GM19099 (cell line): Measurements from ENCODE around the gene HCFC1.

Source experiments
- POLR2A ChIP-seq: IDR thresholded peaks from 3 replicates; pipeline ENCODE4 v1.6.1; 2011; ENCODE audit warnings: low read depth; ENCODE audit not compliant: insufficient read length; ENCODE audit errors: extremely low read depth

HCFC1 gene

DNA sequence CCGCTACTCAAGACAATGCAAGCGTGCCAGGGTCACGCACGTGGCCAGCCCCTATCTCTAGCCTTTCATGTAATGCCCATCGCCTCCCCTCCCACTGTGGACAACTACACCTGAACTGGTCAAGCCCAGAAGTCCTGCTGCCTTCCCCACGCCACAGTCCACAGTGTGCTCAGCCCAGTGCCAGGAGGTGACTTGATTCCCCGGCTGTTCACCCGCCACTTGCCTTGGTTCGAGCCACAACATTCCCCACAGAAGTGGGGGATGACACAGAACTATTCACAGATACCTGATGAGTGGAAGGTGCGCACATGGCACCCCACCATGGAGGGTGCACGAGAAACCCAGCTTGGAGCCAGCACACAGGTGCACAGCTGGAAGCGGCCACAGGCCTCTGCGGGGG, 52.3 kb downstream of the HCFC1 start:
- TF ChIP-seq POLR2A: no peak

DNA sequence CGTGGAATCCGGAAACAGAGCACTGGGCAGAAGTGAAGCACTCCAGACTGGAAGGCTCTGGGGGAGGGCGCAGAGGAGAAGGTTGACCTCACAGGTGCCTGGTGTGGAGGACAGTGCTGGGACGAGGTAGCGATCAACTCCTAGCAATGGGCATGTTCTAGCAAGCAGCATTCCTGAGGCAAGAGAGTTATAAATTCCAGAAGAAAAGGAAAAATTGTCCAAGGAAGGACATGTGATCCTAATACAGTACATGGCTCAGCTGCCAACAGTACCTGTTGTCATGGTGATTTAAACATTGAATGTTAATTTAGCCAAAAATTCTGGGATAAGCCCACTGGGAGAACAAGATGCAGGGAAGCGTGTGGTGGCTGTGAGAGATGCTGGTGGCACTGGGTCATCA, 53.7 kb downstream of the HCFC1 start:
- TF ChIP-seq POLR2A: no peak

DNA sequence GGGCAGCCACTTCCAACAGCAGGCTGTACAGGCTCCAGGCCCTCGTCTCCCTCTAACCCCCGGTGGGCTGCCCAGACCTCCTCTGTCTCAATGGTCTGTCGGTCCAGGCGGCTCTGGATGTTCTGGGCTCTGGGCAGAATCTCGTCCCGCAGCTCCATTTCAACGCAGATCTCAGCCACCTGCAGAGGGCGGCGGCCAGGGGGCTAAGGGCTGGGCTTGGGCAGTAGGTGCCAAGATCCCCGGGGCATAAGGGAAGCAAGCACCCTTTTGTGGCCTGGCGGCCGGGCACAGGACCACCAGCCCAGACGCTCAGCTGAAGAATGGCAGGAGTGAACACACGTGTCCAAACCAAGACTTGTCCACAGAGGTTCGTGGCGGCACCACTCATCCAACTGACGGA, 57.9 kb downstream of the HCFC1 start:
- no peak for TF ChIP-seq POLR2A

DNA sequence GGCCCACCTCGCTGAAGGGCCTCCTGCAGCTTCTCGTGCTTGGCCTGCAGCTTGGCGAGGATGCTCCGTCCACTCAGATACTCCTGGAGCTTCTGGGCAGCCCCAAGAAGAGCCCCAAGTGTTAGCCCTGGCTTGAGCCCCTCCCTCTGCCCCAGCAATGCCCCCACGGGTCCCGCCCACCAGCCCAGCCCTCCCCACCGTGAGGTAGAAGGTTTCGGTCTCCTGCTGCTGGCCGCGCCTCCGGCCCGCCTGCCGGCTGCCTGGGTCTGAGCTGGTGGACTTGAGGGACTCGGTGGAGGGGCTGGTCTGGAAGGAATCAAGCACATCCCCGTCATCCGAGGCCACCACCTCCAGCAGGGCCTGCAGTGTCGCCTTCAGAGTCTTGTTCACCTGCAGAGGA, 58.4 kb downstream of the HCFC1 start:
- TF ChIP-seq POLR2A: no peak

DNA sequence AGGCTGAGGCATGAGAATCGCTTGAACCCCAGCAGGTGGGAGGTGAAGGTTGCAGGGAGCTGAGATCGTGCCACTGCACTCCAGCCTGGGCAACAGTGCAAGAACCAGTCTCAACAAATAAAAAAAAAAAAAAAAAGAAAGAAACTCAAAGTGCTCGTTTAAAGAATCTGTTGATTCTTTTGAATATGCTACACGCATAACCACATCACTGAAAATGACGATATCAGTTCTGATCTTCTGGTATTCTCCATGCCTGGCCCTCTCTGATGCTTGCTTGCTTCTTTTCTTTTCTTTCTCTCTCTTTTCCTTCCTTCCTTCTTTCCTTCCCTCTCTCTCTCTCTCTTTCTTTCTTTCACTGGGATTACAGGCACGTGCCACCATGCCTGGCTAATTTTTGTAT, 59.8 kb downstream of the HCFC1 start:
- no peak for TF ChIP-seq POLR2A

DNA sequence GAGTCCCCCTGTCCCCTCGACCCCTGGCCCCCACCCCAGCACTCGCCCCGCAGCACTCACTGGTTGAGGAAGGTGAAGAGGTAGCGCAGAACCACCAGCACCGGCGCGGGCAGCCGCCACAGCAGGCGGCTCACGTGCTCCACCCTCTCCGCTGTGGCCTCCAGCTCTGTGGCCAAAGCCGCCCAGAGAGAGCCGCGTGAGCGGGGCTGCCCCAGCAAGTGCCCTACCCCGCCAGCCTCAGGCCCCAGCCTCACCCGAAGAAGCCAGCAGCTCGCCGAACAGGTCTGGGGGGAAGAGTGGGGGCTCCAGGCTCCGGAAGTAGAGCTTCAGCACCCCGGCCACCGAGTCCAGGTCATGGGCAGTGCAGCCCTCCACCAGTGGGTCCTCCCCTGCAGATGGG, 61.2 kb downstream of the HCFC1 start:
- no peak for TF ChIP-seq POLR2A

DNA sequence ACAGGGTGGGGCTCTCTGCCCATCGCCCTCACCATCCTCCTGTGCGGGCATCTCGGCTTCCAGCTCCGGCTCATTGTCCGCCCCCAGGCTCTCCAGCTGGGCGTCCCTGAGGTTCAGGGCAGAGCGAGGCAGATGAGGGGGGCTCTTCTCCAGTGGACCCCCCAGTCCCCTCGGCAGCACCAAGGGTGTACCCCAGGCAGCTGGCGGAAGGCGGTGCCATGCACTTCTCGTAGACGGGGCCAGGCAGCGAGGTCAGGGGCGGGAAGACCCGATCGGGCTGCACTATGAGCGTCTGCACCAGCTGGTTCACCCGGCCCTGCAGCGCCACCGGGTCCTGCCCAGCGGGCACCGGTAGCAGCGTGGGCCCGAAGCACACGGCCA, 61.6 kb downstream of the HCFC1 start:
- no peak for TF ChIP-seq POLR2A

DNA sequence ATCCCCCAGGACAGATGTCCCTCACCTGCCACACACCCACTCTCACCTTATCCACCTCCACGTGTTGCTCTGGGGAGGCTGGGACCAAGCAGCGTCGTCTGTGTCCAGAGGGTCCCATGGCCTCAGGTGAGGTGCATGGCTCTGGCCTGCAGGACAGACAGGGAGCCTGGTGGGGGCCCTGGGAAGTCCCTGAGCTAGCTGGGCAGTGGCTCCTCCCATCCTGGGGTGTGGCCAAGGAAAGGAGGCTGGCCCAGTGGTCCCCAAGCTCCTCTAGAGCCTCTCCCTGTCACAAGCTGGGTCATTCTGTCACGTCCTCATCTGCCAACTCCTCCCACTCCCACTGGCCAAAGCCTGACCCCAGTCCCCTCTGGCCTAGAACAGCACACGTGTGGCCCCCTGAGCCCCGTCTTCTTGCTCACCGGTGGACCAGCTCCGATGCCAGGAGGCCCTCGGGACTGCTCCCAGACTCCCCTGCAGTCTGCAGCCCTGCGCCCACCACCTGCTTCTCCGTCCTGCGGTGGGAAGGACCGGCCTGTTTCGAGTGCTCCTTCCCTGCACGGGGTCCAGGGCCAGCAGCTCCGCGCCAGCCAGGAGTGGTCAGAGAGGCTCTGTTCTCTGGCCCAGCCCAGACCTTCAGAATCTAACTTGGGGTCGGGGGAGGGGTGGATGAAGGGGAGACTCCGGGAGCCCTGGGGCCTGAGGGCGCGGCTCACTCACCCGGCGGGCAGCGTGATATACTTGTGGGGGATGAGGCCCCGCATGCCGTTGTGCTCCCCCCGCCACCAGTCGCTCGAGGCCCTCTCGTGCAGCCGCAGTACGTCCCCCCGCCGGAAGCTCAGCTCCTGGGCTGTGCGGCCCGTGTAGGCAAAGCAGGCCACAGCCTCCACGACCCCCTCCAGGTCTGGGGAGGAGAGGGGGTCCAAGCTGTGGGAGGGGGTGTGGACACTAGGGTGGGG, 62.3 kb downstream of the HCFC1 start:
- no peak for TF ChIP-seq POLR2A

DNA sequence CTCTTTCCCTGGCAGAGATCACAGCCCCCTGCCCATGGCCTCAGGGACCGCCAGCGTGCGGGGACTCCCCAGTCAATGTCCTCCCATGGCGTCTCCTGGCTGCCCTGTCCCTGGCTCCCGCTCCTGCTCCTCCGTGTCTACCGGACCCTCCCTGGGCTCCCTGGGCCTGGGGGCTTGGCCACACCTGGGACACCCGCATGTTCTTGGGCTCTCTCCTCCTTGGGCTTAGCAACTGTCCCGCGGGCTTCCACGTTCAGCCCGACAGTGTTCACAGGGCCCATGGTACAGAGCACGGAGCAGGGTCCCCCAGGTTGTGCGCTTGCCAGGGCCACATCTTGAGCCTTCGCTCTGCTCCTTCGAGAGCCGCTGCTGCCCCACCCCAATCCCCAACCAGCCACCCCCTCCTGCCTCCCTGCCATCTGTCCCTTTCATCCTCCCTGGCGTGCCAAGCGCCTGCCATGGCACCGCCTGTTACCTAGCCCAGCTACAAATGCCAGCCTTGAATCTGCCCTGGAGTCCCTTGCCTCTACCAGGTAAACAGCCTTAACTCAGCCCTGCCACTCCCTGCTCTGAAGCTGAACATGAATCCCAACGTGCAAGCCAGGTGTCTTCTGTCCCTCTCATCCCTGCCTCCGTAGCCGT, 63.3 kb downstream of the HCFC1 start:
- TF ChIP-seq POLR2A: no peak

DNA sequence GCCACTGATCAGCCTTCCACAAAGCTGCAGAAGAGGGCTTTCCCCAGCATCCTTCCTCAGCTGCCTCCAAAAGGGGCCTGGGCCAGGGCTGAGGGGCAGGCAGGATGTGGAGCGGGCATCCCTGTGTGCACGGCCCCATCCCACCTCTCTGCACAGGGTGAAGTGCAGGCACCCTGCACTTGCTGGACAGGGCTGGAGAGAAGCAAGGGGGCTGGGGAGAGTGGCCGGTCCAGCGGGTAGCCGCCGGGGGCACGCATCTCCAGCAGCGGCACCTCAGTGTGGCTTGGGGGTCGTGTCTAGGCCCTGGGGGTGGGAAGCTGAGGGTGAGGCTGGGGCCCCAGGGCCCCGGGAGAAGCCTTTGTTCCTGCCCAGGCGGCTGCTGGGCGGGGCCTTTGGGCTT, 64.2 kb downstream of the HCFC1 start:
- no peak for TF ChIP-seq POLR2A

DNA sequence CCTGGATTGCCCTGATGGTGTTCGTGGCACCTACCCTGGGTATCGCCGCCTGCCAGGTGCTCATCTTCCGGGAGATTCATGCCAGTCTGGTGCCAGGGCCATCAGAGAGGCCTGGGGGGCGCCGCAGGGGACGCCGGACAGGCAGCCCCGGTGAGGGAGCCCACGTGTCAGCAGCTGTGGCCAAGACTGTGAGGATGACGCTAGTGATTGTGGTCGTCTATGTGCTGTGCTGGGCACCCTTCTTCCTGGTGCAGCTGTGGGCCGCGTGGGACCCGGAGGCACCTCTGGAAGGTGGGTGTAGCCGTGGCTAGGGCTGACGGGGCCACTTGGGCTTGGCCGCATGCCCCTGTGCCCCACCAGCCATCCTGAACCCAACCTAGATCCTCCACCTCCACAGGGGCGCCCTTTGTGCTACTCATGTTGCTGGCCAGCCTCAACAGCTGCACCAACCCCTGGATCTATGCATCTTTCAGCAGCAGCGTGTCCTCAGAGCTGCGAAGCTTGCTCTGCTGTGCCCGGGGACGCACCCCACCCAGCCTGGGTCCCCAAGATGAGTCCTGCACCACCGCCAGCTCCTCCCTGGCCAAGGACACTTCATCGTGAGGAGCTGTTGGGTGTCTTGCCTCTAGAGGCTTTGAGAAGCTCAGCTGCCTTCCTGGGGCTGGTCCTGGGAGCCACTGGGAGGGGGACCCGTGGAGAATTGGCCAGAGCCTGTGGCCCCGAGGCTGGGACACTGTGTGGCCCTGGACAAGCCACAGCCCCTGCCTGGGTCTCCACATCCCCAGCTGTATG, 65.3 kb downstream of the HCFC1 start:
- TF ChIP-seq POLR2A: no peak

DNA sequence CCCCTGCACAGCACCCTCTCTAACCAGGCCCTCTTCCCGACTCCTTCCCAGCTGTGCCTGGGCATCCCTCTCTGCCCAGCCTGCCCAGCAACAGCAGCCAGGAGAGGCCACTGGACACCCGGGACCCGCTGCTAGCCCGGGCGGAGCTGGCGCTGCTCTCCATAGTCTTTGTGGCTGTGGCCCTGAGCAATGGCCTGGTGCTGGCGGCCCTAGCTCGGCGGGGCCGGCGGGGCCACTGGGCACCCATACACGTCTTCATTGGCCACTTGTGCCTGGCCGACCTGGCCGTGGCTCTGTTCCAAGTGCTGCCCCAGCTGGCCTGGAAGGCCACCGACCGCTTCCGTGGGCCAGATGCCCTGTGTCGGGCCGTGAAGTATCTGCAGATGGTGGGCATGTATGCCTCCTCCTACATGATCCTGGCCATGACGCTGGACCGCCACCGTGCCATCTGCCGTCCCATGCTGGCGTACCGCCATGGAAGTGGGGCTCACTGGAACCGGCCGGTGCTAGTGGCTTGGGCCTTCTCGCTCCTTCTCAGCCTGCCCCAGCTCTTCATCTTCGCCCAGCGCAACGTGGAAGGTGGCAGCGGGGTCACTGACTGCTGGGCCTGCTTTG, 66.0 kb downstream of the HCFC1 start:
- TF ChIP-seq POLR2A: no peak

DNA sequence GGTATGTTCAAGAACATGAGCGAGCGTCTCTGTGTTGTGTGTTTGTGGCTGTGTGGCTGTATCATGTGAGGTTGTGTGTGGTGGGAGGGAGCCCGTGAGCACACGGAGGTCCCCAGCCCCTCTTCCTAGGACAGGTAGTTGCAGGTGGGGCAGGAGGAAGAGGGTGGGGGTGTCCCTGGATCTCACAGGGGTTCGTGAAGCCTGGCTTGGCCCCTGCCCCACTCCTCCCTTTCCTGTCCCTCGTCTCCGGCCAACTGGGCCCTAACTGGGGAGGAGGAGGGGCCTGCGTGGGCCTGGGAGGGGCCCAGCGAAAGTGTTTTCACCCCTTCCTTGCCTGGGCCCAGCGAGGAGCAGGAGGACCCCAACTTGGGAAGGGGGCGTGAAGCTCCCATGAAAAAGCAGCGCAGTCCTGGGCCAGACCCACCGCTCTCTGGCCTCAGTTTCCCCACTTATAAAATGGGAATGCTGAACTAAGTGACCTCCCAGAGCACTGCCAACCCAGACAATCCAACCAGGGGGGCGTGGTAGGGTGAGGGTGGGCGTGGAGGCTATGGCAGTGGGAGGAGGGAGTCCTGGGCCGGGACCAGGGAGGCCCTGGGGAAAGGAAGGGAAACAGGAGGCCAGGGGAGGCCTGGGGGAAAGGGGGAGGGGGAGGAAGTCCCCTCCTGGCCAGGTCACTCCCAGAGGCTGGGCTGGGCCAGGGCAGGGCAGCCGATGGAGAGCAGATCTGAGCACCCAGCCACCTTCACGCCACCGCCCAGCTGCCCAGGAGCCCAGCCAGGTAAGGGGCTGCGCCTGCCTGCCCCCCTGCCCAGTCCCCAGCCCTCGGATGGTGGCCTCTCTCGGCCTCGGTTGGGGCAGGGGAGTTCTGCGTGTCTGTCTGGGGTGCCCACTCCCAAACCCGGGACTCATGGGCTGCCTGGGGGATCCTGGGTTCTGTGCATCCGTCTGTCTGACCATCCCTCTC, 67.3 kb downstream of the HCFC1 start, which contains the start of gene AVPR2:
Gene AVPR2 (plus strand): TSS at position 683 of the 967 bp plus-strand sequence. CDS start 473 bp downstream, outside the sequence.
- TF ChIP-seq POLR2A: no peak
